K562 (cell line): ENCODE results near the gene ULK1. TPM values are rescaled to one million over a fixed set of nuclear protein-coding genes. Genes with fewer than 3 reads are reported as not detected.

Experiments
- ATAC-seq: fragments of 200-7000 bp; cut with Tn5 transposase; 3 replicates; pipeline ENCODE4 v1.9.1; 2020; ENCODE audit warnings: moderate library complexity
- BruUV-seq: library from RNA; stranded (reverse); fragments of 400-500 nt; replicated peaks from 2 replicates; lab custom pipeline; 2021; lab: Mats Ljungman, UMichigan
- CTCF ChIA-PET: fragments of 300-600 bp; formaldehyde crosslinking; extraction: SDS; loops from one replicate; lab custom pipeline; 2021; ENCODE audit warnings: low intra/inter-chr PET ratio; lab: Yijun Ruan, JAX
- POLR2A ChIA-PET: fragments of 300-600, 350-650 bp; sonication (Branson Sonifier 250); formaldehyde crosslinking; extraction: SDS; loops from one replicate; lab custom pipeline; 2021; ENCODE audit warnings: antibody characterized with exemption, inconsistent platforms; lab: Yijun Ruan, JAX
- DNase-seq, 4 experiments: peaks; one replicate each; pipeline versions ENCODE4 v3.0.0 to v3.0.0-alpha.2; 2011 to 2018; ENCODE audit warnings: low spot score in 3 of 4, mixed read lengths in 3 of 4; ENCODE audit errors: extremely low read depth in 1 of 4
- FAIRE-seq: peaks from 2 replicates; lab custom pipeline; 2011; peaks lifted over from hg19 to GRCh38; lab: Jason Lieb, UNC
- H2AFZ ChIP-seq: 2 replicates; pipeline ENCODE4 v1.6.0; 2011; ENCODE audit warnings: low read depth, low read length, control low read depth, inconsistent platforms
- H3K27ac ChIP-seq: fragments of 200-600 bp; 3 replicates; pipeline ENCODE4 v1.8.0; 2011; ENCODE audit warnings: low read depth, mild to moderate bottlenecking, control low read depth, inconsistent platforms, low read length, moderate library complexity, mixed read lengths; ENCODE audit errors: extremely low read depth
- H3K27me3 ChIP-seq, 2 experiments: fragments of 300-600 bp in 1 of 2; 2 replicates in 1 of 2; 3 replicates in 1 of 2; pipeline versions ENCODE4 v1.6.0 to v1.8.0; 2011; ENCODE audit warnings: inconsistent platforms in 2 of 2, low read length in 2 of 2, mild to moderate bottlenecking in 1 of 2, mixed read lengths in 1 of 2, moderate library complexity in 1 of 2; ENCODE audit not compliant: control insufficient read depth in 2 of 2, insufficient read depth in 2 of 2
- H3K36me3 ChIP-seq: fragments of 300-600 bp; 3 replicates; pipeline ENCODE4 v1.8.0; 2011; ENCODE audit warnings: mild to moderate bottlenecking, low read length, inconsistent platforms; ENCODE audit not compliant: control insufficient read depth, insufficient read depth
- H3K4me1 ChIP-seq, 2 experiments: fragments of 200-600 bp in 1 of 2; replicated peaks in 1 of 2; 2 replicates in 1 of 2; 3 replicates in 1 of 2; pipeline versions ENCODE4 v1.5.1 to v1.8.0; 2011; ENCODE audit warnings: inconsistent platforms in 2 of 2, low read length in 2 of 2, mild to moderate bottlenecking in 1 of 2, mixed read lengths in 1 of 2, moderate library complexity in 1 of 2; ENCODE audit not compliant: control insufficient read depth in 2 of 2, insufficient read depth in 2 of 2
- H3K4me2 ChIP-seq: 2 replicates; pipeline ENCODE4 v1.6.1; 2011; ENCODE audit warnings: low read length, control low read depth, inconsistent platforms, mixed read lengths; ENCODE audit not compliant: insufficient read depth
- H3K4me3 ChIP-seq: fragments of 200-600 bp; sonication (generic), shearing (Covaris generic); 2 replicates; pipeline ENCODE4 v1.5.1; 2016; ENCODE audit warnings: control low read depth, inconsistent platforms
- H3K79me2 ChIP-seq: fragments of 200-600 bp; 3 replicates; pipeline ENCODE4 v1.8.0; 2011; ENCODE audit warnings: low read length, inconsistent platforms; ENCODE audit not compliant: control insufficient read depth, insufficient read depth
- H3K9ac ChIP-seq, 2 experiments: 2 replicates each; pipeline versions ENCODE4 v1.6.0 to v1.6.1; 2011; ENCODE audit warnings: low read depth in 2 of 2, low read length in 2 of 2, control low read depth in 1 of 2, inconsistent platforms in 1 of 2, mild to moderate bottlenecking in 1 of 2, mixed read lengths in 1 of 2; ENCODE audit not compliant: insufficient read depth in 1 of 2
- H3K9me1 ChIP-seq: one replicate; pipeline ENCODE4 v1.6.0; 2011; ENCODE audit warnings: inconsistent platforms, mild to moderate bottlenecking, low read length, moderate library complexity; ENCODE audit not compliant: control insufficient read depth, insufficient read depth
- H3K9me3 ChIP-seq: replicated peaks from 2 replicates; pipeline ENCODE4 v1.5.1; 2011; ENCODE audit warnings: low read depth, low read length, inconsistent platforms; ENCODE audit not compliant: control insufficient read depth, insufficient read depth
- H4K20me1 ChIP-seq: replicated peaks from 2 replicates; pipeline ENCODE4 v1.6.1; 2011; ENCODE audit warnings: low read length, inconsistent platforms, mixed read lengths; ENCODE audit not compliant: control insufficient read depth, insufficient read depth
- COPS2 ChIP-seq: fragments of 450-650 bp; conservative IDR thresholded peaks from 2 replicates; pipeline ENCODE4 v1.6.1; 2016; ENCODE audit warnings: mild to moderate bottlenecking, moderate library complexity
- ZNF217 ChIP-seq: sonication (generic); formaldehyde crosslinking; IDR thresholded peaks from 2 replicates; pipeline ENCODE4 v1.8.0; 2022; ENCODE audit warnings: mild to moderate bottlenecking, missing genetic modification reagents
- ZNF408 ChIP-seq: fragments of 250-450 bp; sonication (Bioruptor Pico); IDR thresholded peaks from 2 replicates; pipeline ENCODE4 v1.4.0; 2020; ENCODE audit warnings: low read depth, mild to moderate bottlenecking, moderate library complexity
- ZNF717 ChIP-seq: fragments of 250-450 bp; sonication (Bioruptor Pico); IDR thresholded peaks from 2 replicates; pipeline ENCODE4 v1.5.0; 2021
- WGBS: fragments of 100-300 bp; shearing (Covaris generic); methylation state at CpG from one replicate; pipeline ENCODE4 v1.1.6; 2016; ENCODE audit warnings: low coverage, mixed read lengths; ENCODE audit not compliant: insufficient coverage; ENCODE audit errors: missing lambda C conversion rate; 5-methylcytosine and 5-hydroxymethylcytosine counted together
- in situ Hi-C: fragments of 300-500 bp; cut with MboI; formaldehyde crosslinking; loops from 4 replicates; pipeline ENCODE4 v1.15.0; 2018; ENCODE audit warnings: inconsistent platforms, mixed read lengths
- intact Hi-C: fragments of 100-400 bp; cut with micrococcal nuclease; formaldehyde crosslinking; loops from 2 replicates; pipeline ENCODE4 v1.14.2; 2022
- polyA plus RNA-seq, 8 experiments: library from polyadenylated mRNA; depleted of rRNA in 4 of 8; stranded (reverse) in 5 of 8; unstranded in 3 of 8; fragments of >200 nt; fragmentation: Nextera tagmentation in 2 of 8; fragmentation: Illumina TruSeq in 1 of 8; extraction: Ambion mirVana in 2 of 8; extraction: Trizol in 1 of 8; gene quantifications; 2 replicates each; pipeline versions ENCODE4 v1.2.1 to v1.2.3, GENCODE V29; 2011 to 2014; ENCODE audit warnings: inconsistent platforms in 1 of 8, missing spikeins in 1 of 8
- total RNA-seq, 7 experiments: library from RNA; depleted of rRNA in 6 of 7; stranded (reverse); fragments of >200 nt in 6 of 7; fragmentation: Illumina TruSeq in 2 of 7; extraction: Trizol in 2 of 7; gene quantifications; 2 replicates each; pipeline versions ENCODE4 v1.2.1 to v1.2.3, GENCODE V29; 2011 to 2021; ENCODE audit warnings: low replicate concordance in 1 of 7
- TF ChIP-seq, protein P1 (sequence below): fragments of 250-450 bp; sonication (Bioruptor Pico); IDR thresholded peaks from 2 replicates; pipeline ENCODE4 v1.5.0; 2021; ENCODE audit warnings: mild to moderate bottlenecking, moderate library complexity

ULK1 gene
- total and polyA plus RNA-seq, 9 of the 15 experiments (the other 6 are each of a cell fraction or from before 2014, with no cell fraction given), result 0.15 to 29.4 (median 2.5) TPM

DNA sequence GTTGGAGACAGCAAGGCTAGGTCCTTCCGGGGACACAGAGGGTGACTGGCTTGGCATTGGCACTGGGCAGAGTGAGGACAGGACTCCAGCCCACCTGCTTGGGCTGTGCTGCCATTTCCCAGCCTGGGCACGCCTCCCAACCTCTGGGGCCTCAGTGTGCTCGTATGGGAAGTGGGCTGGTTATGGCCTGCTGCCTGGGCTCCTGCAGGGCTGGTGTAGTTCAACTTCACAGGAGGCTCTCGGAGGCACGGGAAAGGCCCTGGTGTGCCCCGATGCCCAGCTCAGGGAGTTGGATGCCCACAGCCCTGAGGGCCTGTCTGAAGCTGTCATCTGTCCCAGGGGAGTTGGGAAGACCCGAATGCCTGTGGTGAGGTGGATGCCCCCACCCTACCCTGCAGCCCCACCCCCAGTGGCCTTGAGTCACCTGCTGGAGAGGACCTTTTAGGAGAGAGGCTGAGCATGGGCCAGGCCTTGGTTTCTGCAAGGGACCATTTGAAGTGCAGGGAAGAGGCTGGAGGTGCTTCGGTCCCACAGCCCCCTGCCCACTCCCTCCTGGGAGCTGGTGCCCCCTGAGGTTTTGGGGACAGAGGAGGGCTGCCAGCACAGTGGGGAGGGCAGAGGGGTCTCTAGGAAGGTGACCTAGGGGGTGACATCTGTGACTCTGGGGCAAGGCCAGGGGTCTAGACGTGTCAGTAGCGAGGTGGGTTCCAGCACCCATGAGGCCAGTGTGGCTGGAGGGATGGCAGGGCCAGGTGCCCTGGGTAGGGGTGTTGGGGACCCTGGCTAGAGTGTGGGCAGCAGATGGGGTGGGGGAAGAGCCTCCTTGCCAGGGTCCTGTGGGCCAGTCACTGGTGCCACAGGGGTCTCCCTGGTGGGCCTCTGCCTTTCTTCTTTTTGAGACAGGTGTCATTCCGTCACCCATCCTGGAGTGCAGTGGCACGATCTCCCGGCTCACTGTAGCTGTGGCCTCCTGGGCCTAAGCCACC, 9.1 kb downstream of the ULK1 start:
- H3K4me3 ChIP-seq, result no peak overlapping the region
- DNase-seq, result no peak
- no peaks in the 10 kb centered on the region for H3K36me3 ChIP-seq
- WGBS, result 66% methylated on average over 9 of the region's 13 CpGs
- peak overlapping the region in 1 of 2 experiments; percentile 71; a peak in 2 of 4 replicates for H3K9ac ChIP-seq
- ChIA-PET POLR2A (interaction anchor here (0.6 to 1.4 kb wide), 5 partner anchors 8 to 44 kb away, joined by 3 to 4 read pairs (median 4); no protein-coding TSS in a partner anchor), CTCF (no interaction called here)
- no peak for ATAC-seq
- H3K79me2 ChIP-seq, result no peaks in the 10 kb centered on the region; the same call in 2 of the 3 replicates
- intact Hi-C loops, result no loop called here
- BruUV-seq, result no TSS peak
- H3K4me2 ChIP-seq, result no peak overlapping the region
- no peaks in the 10 kb centered on the region for H3K9me1 ChIP-seq
- no peak for TF ChIP-seq ZNF217
- TF ChIP-seq ZNF408 (CRISPR knock-in tag), result no peak
- no peak for TF ChIP-seq ZNF717 (CRISPR knock-in tag)
- TF ChIP-seq, protein P1, sequence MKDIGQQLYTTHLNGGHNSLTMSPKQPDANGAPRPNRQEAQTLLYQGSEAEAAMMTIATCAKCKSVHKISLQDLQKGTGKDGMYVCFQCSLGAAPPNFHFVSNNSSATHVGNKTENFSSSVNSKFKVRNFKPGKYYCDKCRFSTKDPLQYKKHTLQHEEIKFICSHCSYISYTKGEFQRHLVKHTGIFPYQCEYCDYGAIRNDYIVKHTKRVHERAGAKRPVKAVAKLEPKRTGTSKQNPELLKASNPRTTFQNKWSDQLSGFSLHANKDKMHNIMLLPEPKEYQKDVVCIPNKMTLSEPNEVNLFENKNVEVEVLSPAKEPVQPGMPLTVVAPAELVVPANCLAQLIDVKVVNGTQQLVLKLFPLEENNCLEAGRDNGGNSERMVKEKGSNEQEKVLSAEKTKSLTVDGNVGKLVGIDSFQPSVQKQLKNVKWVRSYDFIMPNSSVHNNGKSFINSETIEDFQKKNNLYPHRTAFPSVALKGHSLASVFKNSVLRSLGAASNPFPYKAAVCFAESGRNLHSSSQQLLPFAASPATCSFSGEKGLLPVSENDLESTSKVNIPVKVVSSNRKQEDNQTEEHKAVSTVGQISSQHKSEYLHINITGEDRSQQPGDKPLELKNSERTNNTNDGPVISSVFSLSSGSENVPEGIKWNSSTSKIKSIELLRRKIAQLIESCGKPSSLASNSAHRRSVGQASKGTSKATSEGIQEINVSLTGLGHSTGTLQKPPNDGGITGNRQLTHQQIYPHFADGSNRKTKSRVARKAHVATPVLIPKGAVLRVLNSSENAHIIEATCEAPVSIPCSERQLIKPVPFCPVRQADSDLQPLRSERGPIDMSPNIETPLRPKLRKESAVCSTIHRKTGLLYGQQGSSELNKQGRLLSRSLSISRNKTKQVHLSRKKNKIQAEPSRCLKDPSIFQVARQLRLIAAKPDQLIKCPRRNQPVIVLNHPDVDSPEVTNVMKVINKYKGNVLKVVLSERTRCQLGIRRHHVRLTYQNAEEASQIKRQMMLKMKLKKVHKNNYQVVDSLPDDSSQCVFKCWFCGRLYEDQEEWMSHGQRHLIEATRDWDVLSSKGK (CRISPR knock-in tag), result no peak
- no peak for TF ChIP-seq COPS2
- TF ChIP-seq, all 486 proteins: peak for 0
- Histone ChIP-seq H3K4me1 (peaks cover 0 to 43% of the 10 kb centered on the region in 2 experiments; a peak in 2 of 5 replicates), H3K9me3 (no peaks in the 10 kb centered on the region), H2AFZ (no peak overlapping the region), H3K27me3 (no peaks in the 10 kb centered on the region), H4K20me1 (peaks cover 21% of the 10 kb centered on the region; the same call in 1 of the 2 replicates), H3K27ac (no peak overlapping the region)
- FAIRE-seq, result no peak
- in situ Hi-C loops, result no loop called here
